WTC11 (cell line): ENCODE data around the gene BEX4. TPM values are rescaled to one million over a fixed set of nuclear protein-coding genes. Genes with fewer than 3 reads are reported as not detected.

Experiments
- ATAC-seq: fragments of 200-7000 bp; cut with Tn5 transposase; 2 replicates; pipeline ENCODE4 v1.10.0; 2021; ENCODE audit warnings: mild to moderate bottlenecking, moderate library complexity
- CTCF ChIA-PET: fragments of 300-600 bp; sonication (Branson Sonifier 250); formaldehyde crosslinking; loops from one replicate; lab custom pipeline; 2021; ENCODE audit warnings: antibody characterized with exemption; lab: Charles Lee
- POLR2A ChIA-PET: fragments of 350-600 bp; sonication (Branson Sonifier 250); formaldehyde crosslinking; loops from one replicate; lab custom pipeline; 2021; ENCODE audit warnings: antibody characterized with exemption; lab: Charles Lee
- DNase-seq: peaks from one replicate; pipeline ENCODE4 v3.0.0; 2021; ENCODE audit warnings: low spot score
- H3K27ac Mint-ChIP-seq: 2 replicates; pipeline ENCODE4 v1.8.0; 2021; ENCODE audit warnings: mixed read lengths
- H3K27me3 Mint-ChIP-seq: 2 replicates; pipeline ENCODE4 v1.8.0; 2021; ENCODE audit warnings: low read depth, mild to moderate bottlenecking, moderate library complexity, mixed read lengths
- H3K36me3 Mint-ChIP-seq: 2 replicates; pipeline ENCODE4 v1.8.0; 2021; ENCODE audit warnings: mixed read lengths
- H3K4me1 Mint-ChIP-seq: 2 replicates; pipeline ENCODE4 v1.8.0; 2022; ENCODE audit warnings: mixed read lengths
- H3K4me3 Mint-ChIP-seq: 2 replicates; pipeline ENCODE4 v1.8.0; 2021; ENCODE audit warnings: mild to moderate bottlenecking, moderate library complexity, mixed read lengths
- H3K9me3 Mint-ChIP-seq: 2 replicates; pipeline ENCODE4 v1.8.0; 2021; ENCODE audit warnings: mixed read lengths
- FOXP4 ChIP-seq: sonication (generic); formaldehyde crosslinking; IDR thresholded peaks from 2 replicates; pipeline ENCODE4 v1.8.0; 2022; ENCODE audit warnings: mild to moderate bottlenecking, missing genetic modification reagents
- NFE2L1 ChIP-seq: sonication (generic); formaldehyde crosslinking; IDR thresholded peaks from 2 replicates; pipeline ENCODE4 v1.8.1; 2023; ENCODE audit warnings: missing genetic modification reagents
- PREB ChIP-seq: sonication (generic); formaldehyde crosslinking; IDR thresholded peaks from 2 replicates; pipeline ENCODE4 v1.8.1; 2022; ENCODE audit warnings: mild to moderate bottlenecking, missing genetic modification reagents, moderate library complexity, borderline replicate concordance
- ZNF138 ChIP-seq: sonication (generic); formaldehyde crosslinking; conservative IDR thresholded peaks from 2 replicates; pipeline ENCODE4 v1.8.1; 2022; ENCODE audit warnings: mild to moderate bottlenecking, moderate library complexity, missing genetic modification reagents
- ZNF512 ChIP-seq: sonication (generic); formaldehyde crosslinking; IDR thresholded peaks from 2 replicates; pipeline ENCODE4 v1.8.1; 2022; ENCODE audit warnings: missing genetic modification reagents, borderline replicate concordance
- total RNA-seq: library from RNA; stranded (reverse); gene quantifications from 3 replicates; pipeline ENCODE4 v1.2.3, GENCODE V29; 2021

The BEX4 gene
- total RNA-seq, 1 experiment from 2014 or later, result 57.9 TPM

GRCh38 chrX:103256651-103257050 lies 41.7 kb downstream of the BEX4 start (continued):
- no peak for TF ChIP-seq ZNF512 (CRISPR knock-in tag)

- peaks cover 4% of the 10 kb centered on the region; the same call in 1 of the 2 replicates for H3K9me3 Mint-ChIP-seq
- ChIA-PET POLR2A (interaction anchor here (0.7 kb wide), 1 partner anchor 117 kb away, joined by 3 read pairs; no protein-coding TSS in a partner anchor), CTCF (no interaction called here)
- TF ChIP-seq PREB (CRISPR knock-in tag), result no peak
- no peak for TF ChIP-seq ZNF138
- no peak for TF ChIP-seq NFE2L1 (CRISPR knock-in tag)
- TF ChIP-seq FOXP4 (CRISPR knock-in tag), result no peak
- ATAC-seq, result no peak
- DNase-seq, result no peak
- no peak overlapping the region for H3K27ac Mint-ChIP-seq
- H3K36me3 Mint-ChIP-seq, result peaks cover 5% of the 10 kb centered on the region
- peaks cover 2% of the 10 kb centered on the region; the same call in 1 of the 2 replicates for H3K27me3 Mint-ChIP-seq
- peaks cover 16% of the 10 kb centered on the region for H3K4me1 Mint-ChIP-seq
- H3K4me3 Mint-ChIP-seq, result no peak overlapping the region
Measured at GRCh38 chrX:103258275-103258674, 43.4 kb downstream of the BEX4 start.

Other genes starting within 250 kb of the BEX4 start
- 45.2 to 49.3 TPM (median 46.8 TPM) in 3 replicates for gene BEX1, start 150.9 kb upstream of the BEX4 start, total RNA-seq
- gene NXF3, start 122.0 kb upstream of the BEX4 start, total RNA-seq, result not detected in 3 replicates
- 72.4 to 75.0 TPM (median 74.6 TPM) in 3 replicates for gene TCEAL8, start 40.0 kb downstream of the BEX4 start, total RNA-seq
- 3.5 to 5.6 TPM (median 5.3 TPM) in 3 replicates for gene TCEAL5, start 61.6 kb downstream of the BEX4 start, total RNA-seq
- gene BEX2, start 95.9 kb downstream of the BEX4 start, total RNA-seq, result 30.6 to 34.1 TPM (median 32.8 TPM) in 3 replicates
- 5.6 to 7.7 TPM (median 7.2 TPM) in 3 replicates for gene TCEAL7, start 115.1 kb downstream of the BEX4 start, total RNA-seq
- gene TCEAL9, start 141.4 kb downstream of the BEX4 start, total RNA-seq, result 30.4 to 35.0 TPM (median 30.7 TPM) in 3 replicates
- 263 to 292 TPM (median 277 TPM) in 3 replicates for gene BEX3, start 161.4 kb downstream of the BEX4 start, total RNA-seq